Thyroid gland (tissue), 4 donors: Measurements from ENCODE around the gene ADAMTSL1. TPM values are rescaled to one million over a fixed set of nuclear protein-coding genes. Genes with fewer than 3 reads are reported as not detected.

Experiments
- DNase-seq, 2 donors: peaks; one replicate each; pipeline ENCODE4 v3.0.0-alpha.2; 2019
- H3K27ac ChIP-seq, 3 donors: fragments of 200-600 bp; sonication (generic); 1 replicate in 2 of 3; 2 replicates in 1 of 3; pipeline ENCODE4 v1.5.1; 2016 to 2019; ENCODE audit warnings: mild to moderate bottlenecking in 1 of 3, moderate library complexity in 1 of 3
- H3K27me3 ChIP-seq: fragments of 200-600 bp; sonication (generic); one replicate; pipeline ENCODE4 v1.5.1; 2019
- H3K36me3 ChIP-seq, 2 donors: fragments of 200-600 bp; sonication (generic); one replicate each; pipeline ENCODE4 v1.5.1; 2016 to 2019
- H3K4me1 ChIP-seq, 2 donors: fragments of 200-600 bp; sonication (generic); one replicate each; pipeline ENCODE4 v1.5.1; 2017 to 2019
- H3K4me3 ChIP-seq, 3 donors: fragments of 200-600 bp; sonication (generic); replicated peaks in 1 of 3; 1 replicate in 2 of 3; 2 replicates in 1 of 3; pipeline ENCODE4 v1.5.1; 2016; ENCODE audit warnings: mild to moderate bottlenecking in 1 of 3
- H3K9me3 ChIP-seq: fragments of 200-600 bp; sonication (generic); one replicate; pipeline ENCODE4 v1.5.1; 2017
- CTCF ChIP-seq, 6 experiments: fragments of 200-600 bp in 3 of 6; fragments of 450-650 bp in 3 of 6; sonication (generic) in 3 of 6; IDR thresholded peaks; one replicate each; pipeline ENCODE4 v1.5.1; 2016 to 2019; ENCODE audit warnings: antibody characterized with exemption in 6 of 6, mild to moderate bottlenecking in 2 of 6, inconsistent platforms in 1 of 6, moderate library complexity in 1 of 6
- POLR2A ChIP-seq, 2 donors: fragments of 450-650 bp; IDR thresholded peaks; one replicate each; pipeline ENCODE4 v1.6.1; 2017; ENCODE audit warnings: antibody characterized with exemption in 2 of 2, mild to moderate bottlenecking in 2 of 2, moderate library complexity in 1 of 2
- WGBS, 2 donors: methylation state at CpG; one replicate each; pipeline ENCODE4 v1.1.5; 2017; 5-methylcytosine and 5-hydroxymethylcytosine counted together
- intact Hi-C: fragments of 100-400 bp; cut with DNase I; formaldehyde crosslinking; loops from one replicate; pipeline ENCODE4 v1.15.1; 2023
- total RNA-seq, 4 donors: library from RNA; depleted of rRNA; stranded (reverse); fragments of >200 nt; gene quantifications; one replicate each; pipeline ENCODE4 v1.2.3, GENCODE V29; 2016

The ADAMTSL1 gene
- total RNA-seq, 4 donors from 2014 or later, result 1.6 to 9.0 (median 4.8) TPM

GRCh38 chr9:18496256-18497000 lies 22.5 kb downstream of the ADAMTSL1 start:
- no peak overlapping the region for H3K27ac ChIP-seq
- H3K9me3 ChIP-seq, result no peaks in the 10 kb centered on the region
- TF ChIP-seq POLR2A (IDR thresholded peaks at IDR 0.05) (no peak), CTCF (IDR thresholded peaks at IDR 0.05) (no peak)
- H3K27me3 ChIP-seq, result no peaks in the 10 kb centered on the region
- no peaks in the 10 kb centered on the region for H3K4me1 ChIP-seq
- intact Hi-C loops, result no loop called here
- no peak overlapping the region for H3K4me3 ChIP-seq
- no peaks in the 10 kb centered on the region for H3K36me3 ChIP-seq
- WGBS, 2 donors, result 80 to 81% methylated on average over 5 of the region's 5 CpGs
- DNase-seq, result no peak

- intact Hi-C loops, result no loop called here
- H3K9me3 ChIP-seq, result no peaks in the 10 kb centered on the region
- no peak for DNase-seq
- no peaks in the 10 kb centered on the region for H3K36me3 ChIP-seq
- TF ChIP-seq CTCF (IDR thresholded peaks at IDR 0.05), result no peak
- no peak for TF ChIP-seq POLR2A (IDR thresholded peaks at IDR 0.05)
- H3K27me3 ChIP-seq, result no peaks in the 10 kb centered on the region
- WGBS, 2 donors, result 94 to 98% methylated on average over 3 of the region's 3 CpGs
- no peak overlapping the region for H3K4me3 ChIP-seq
- H3K27ac ChIP-seq, result no peak overlapping the region
- H3K4me1 ChIP-seq, result no peaks in the 10 kb centered on the region
Measured at GRCh38 chr9:18499062-18499461, 25.1 kb downstream of the ADAMTSL1 start.

GRCh38 chr9:18499980-18500379 lies 26.0 kb downstream of the ADAMTSL1 start:
- TF ChIP-seq POLR2A (IDR thresholded peaks at IDR 0.05), result no peak
- no peak for TF ChIP-seq CTCF (IDR thresholded peaks at IDR 0.05)
- Histone ChIP-seq H3K9me3 (no peaks in the 10 kb centered on the region), H3K36me3 (no peaks in the 10 kb centered on the region), H3K27ac (no peak overlapping the region), H3K27me3 (no peaks in the 10 kb centered on the region), H3K4me3 (no peak overlapping the region), H3K4me1 (no peaks in the 10 kb centered on the region)
- intact Hi-C loops, result no loop called here
- WGBS, 2 donors, result 33 to 43% methylated on average over 1 of the region's 1 CpG
- no peak for DNase-seq

GRCh38 chr9:18500451-18500850 lies 26.5 kb downstream of the ADAMTSL1 start:
- 75 to 97% methylated on average over 1 of the region's 1 CpG for WGBS, 2 donors
- Histone ChIP-seq H3K36me3 (no peaks in the 10 kb centered on the region), H3K9me3 (no peaks in the 10 kb centered on the region), H3K27me3 (no peaks in the 10 kb centered on the region), H3K4me3 (no peak overlapping the region), H3K4me1 (no peaks in the 10 kb centered on the region), H3K27ac (no peak overlapping the region)
- peak in 1 of 6 experiments; percentile 26 for TF ChIP-seq CTCF (IDR thresholded peaks at IDR 0.05)
- TF ChIP-seq POLR2A (IDR thresholded peaks at IDR 0.05), result no peak
- intact Hi-C loops, result no loop called here
- no peak for DNase-seq

- DNase-seq, result no peak
- WGBS, 2 donors, result 74 to 78% methylated on average over 5 of the region's 5 CpGs
- TF ChIP-seq POLR2A (IDR thresholded peaks at IDR 0.05), result no peak
- no peak for TF ChIP-seq CTCF (IDR thresholded peaks at IDR 0.05)
- H3K27ac ChIP-seq, result no peak overlapping the region
- intact Hi-C loops, result no loop called here
- H3K27me3 ChIP-seq, result no peaks in the 10 kb centered on the region
- H3K9me3 ChIP-seq, result no peaks in the 10 kb centered on the region
- no peak overlapping the region for H3K4me3 ChIP-seq
- H3K4me1 ChIP-seq, result no peaks in the 10 kb centered on the region
- H3K36me3 ChIP-seq, result no peaks in the 10 kb centered on the region
Measured at GRCh38 chr9:18501949-18502348, 28.0 kb downstream of the ADAMTSL1 start.
